ENCODE data around the gene DMAP1. TPM values are rescaled to one million over a fixed set of nuclear protein-coding genes. Genes with fewer than 3 reads are reported as not detected.

DMAP1 gene
- total RNA-seq, 1 experiment from 2014 or later: 52.9 TPM

DNA sequence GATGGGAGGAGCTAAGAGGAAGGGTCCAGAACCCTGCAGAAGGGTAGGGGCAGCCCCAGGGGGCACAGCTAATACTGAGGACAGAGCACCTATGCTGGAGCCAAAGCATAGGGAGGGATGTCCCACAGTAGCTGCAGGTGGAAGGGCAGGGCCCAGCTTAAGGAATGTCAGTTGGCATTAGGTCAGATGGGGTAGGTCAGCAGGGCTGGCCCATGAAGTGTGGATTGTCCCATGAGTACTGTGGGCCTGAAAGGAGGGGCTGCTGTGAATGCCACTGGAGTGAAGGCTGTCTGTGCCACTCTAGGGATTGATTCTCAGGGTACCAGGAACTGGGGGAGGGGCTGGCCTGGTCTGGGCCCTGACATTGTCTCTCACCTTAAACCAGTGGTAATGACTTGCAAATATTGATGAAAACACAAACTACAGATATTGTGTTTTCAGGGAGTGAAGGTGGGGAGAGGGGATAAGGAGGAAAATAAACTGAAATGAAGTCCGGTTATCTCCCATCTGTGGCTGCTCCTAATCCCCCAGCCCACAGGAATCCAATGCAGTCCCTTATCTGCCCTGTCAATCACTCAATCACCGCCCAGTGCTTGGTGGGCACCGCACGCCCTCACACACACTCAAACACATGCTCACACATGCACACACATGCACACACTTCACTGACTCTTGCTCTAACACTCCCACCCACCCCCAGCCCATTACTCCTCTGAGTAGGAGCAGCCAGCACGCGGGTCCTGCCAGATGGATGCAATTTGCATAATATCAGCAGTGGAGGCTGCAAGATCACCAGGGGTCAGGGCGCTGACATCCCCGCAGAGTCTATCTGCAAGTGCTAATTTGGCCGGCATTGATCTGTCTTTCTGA, 27.8 kb downstream of the DMAP1 start:
- TF ChIP-seq, protein P1, sequence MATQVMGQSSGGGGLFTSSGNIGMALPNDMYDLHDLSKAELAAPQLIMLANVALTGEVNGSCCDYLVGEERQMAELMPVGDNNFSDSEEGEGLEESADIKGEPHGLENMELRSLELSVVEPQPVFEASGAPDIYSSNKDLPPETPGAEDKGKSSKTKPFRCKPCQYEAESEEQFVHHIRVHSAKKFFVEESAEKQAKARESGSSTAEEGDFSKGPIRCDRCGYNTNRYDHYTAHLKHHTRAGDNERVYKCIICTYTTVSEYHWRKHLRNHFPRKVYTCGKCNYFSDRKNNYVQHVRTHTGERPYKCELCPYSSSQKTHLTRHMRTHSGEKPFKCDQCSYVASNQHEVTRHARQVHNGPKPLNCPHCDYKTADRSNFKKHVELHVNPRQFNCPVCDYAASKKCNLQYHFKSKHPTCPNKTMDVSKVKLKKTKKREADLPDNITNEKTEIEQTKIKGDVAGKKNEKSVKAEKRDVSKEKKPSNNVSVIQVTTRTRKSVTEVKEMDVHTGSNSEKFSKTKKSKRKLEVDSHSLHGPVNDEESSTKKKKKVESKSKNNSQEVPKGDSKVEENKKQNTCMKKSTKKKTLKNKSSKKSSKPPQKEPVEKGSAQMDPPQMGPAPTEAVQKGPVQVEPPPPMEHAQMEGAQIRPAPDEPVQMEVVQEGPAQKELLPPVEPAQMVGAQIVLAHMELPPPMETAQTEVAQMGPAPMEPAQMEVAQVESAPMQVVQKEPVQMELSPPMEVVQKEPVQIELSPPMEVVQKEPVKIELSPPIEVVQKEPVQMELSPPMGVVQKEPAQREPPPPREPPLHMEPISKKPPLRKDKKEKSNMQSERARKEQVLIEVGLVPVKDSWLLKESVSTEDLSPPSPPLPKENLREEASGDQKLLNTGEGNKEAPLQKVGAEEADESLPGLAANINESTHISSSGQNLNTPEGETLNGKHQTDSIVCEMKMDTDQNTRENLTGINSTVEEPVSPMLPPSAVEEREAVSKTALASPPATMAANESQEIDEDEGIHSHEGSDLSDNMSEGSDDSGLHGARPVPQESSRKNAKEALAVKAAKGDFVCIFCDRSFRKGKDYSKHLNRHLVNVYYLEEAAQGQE (IDR thresholded peaks at IDR 0.05; ENCODE audit: insufficient read depth in 1 of 2, low read depth in 2 of 2, low read length in 1 of 2): no peak
- TF ChIP-seq TCF7L2 (IDR thresholded peaks at IDR 0.05; ENCODE audit: low read depth, low read length) (no peak), SIN3A (IDR thresholded peaks at IDR 0.05; ENCODE audit: borderline replicate concordance, insufficient read depth, low read depth, low read length) (no peak), POLR2AphosphoS5 (IDR thresholded peaks at IDR 0.05; ENCODE audit: low read depth, low read length) (no peak)
- TF ChIP-seq, protein P2, sequence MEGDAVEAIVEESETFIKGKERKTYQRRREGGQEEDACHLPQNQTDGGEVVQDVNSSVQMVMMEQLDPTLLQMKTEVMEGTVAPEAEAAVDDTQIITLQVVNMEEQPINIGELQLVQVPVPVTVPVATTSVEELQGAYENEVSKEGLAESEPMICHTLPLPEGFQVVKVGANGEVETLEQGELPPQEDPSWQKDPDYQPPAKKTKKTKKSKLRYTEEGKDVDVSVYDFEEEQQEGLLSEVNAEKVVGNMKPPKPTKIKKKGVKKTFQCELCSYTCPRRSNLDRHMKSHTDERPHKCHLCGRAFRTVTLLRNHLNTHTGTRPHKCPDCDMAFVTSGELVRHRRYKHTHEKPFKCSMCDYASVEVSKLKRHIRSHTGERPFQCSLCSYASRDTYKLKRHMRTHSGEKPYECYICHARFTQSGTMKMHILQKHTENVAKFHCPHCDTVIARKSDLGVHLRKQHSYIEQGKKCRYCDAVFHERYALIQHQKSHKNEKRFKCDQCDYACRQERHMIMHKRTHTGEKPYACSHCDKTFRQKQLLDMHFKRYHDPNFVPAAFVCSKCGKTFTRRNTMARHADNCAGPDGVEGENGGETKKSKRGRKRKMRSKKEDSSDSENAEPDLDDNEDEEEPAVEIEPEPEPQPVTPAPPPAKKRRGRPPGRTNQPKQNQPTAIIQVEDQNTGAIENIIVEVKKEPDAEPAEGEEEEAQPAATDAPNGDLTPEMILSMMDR (IDR thresholded peaks at IDR 0.05): no peak
- no peaks in the 10 kb centered on the region; the same call in 1 of the 2 replicates for H3K4me1 ChIP-seq (ENCODE audit: control insufficient read depth, insufficient read depth, low read length)
- BruUV-seq (replicated peaks): no TSS peak
- DNase-seq (ENCODE audit: low read depth, low spot score): no peak
- CTCF ChIA-PET: no interaction called here
- no peaks in the 10 kb centered on the region for H3K27me3 ChIP-seq (ENCODE audit: control insufficient read depth, insufficient read depth, low read length)
- no peaks in the 10 kb centered on the region for H3K36me3 ChIP-seq (ENCODE audit: control insufficient read depth, insufficient read depth, low read length)
- no peaks in the 10 kb centered on the region for H3K9me3 ChIP-seq (ENCODE audit: control insufficient read depth, insufficient read depth, low read depth, low read length)
- ATAC-seq: no peak
- H3K4me3 ChIP-seq (ENCODE audit: low read depth in 2 of 2, low read length in 2 of 2): no peak overlapping the region
- in situ Hi-C loops (cut with HindIII; ENCODE audit: low pct_unique_long_range_greater_than_20kb, low sequenced_read_pairs) (no loop called here), intact Hi-C loops (cut with micrococcal nuclease; ENCODE audit: unreplicated experiment) (no loop called here)
- POLR2A ChIA-PET: no interaction called here
- no peak overlapping the region for H3K27ac ChIP-seq (ENCODE audit: low read length)

DNA sequence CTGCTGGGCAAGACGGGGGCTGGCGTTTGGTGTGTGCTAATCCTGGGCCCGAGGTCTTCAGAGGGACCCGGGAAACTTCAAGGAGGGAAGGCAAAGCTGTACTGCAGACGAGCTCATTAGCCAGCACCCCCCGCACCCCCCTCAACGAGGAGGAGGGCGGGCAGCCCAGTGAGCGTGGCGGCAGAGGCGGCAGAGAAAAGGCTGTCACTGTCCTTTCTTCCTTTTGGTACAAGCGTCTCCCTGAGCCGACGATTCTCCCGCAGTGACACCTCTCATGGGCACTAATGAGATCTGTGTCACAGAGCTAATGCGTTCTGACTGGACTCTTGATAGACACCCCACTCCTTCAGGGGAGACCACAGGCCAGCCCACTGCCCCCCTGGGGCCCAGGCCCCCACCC, 29.5 kb downstream of the DMAP1 start:
- in situ Hi-C loops (cut with HindIII; ENCODE audit: low pct_unique_long_range_greater_than_20kb, low sequenced_read_pairs): no loop called here
- ATAC-seq (no peak), DNase-seq (ENCODE audit: low read depth, low spot score) (no peak)
- POLR2A ChIA-PET: no interaction called here
- intact Hi-C loops (cut with micrococcal nuclease; ENCODE audit: unreplicated experiment): no loop called here
- BruUV-seq (replicated peaks): no TSS peak
- CTCF ChIA-PET: no interaction called here
- Histone ChIP-seq H3K36me3 (ENCODE audit: control insufficient read depth, insufficient read depth, low read length) (no peaks in the 10 kb centered on the region), H3K27me3 (ENCODE audit: control insufficient read depth, insufficient read depth, low read length) (no peaks in the 10 kb centered on the region), H3K4me1 (ENCODE audit: control insufficient read depth, insufficient read depth, low read length) (no peaks in the 10 kb centered on the region; the same call in 1 of the 2 replicates), H3K9me3 (ENCODE audit: control insufficient read depth, insufficient read depth, low read depth, low read length) (no peaks in the 10 kb centered on the region), H3K27ac (ENCODE audit: low read length) (no peak overlapping the region), H3K4me3 (ENCODE audit: low read depth in 2 of 2, low read length in 2 of 2) (no peak overlapping the region)
- TF ChIP-seq, protein P2 (IDR thresholded peaks at IDR 0.05): no peak
- TF ChIP-seq SIN3A (IDR thresholded peaks at IDR 0.05; ENCODE audit: borderline replicate concordance, insufficient read depth, low read depth, low read length) (no peak), POLR2AphosphoS5 (IDR thresholded peaks at IDR 0.05; ENCODE audit: low read depth, low read length) (no peak), TCF7L2 (IDR thresholded peaks at IDR 0.05; ENCODE audit: low read depth, low read length) (no peak)
- TF ChIP-seq, protein P1 (IDR thresholded peaks at IDR 0.05; ENCODE audit: insufficient read depth in 1 of 2, low read depth in 2 of 2, low read length in 1 of 2): no peak

Measured in Panc1 (cell line).